GM19467 (cell line): ENCODE measurements around the gene LRFN2.

Source experiments
- ATAC-seq: cut with Tn5 transposase; IDR thresholded peaks from one replicate; pipeline ENCODE4 v1.9.1; 2021; ENCODE audit warnings: mild to moderate bottlenecking, moderate library complexity; ENCODE audit not compliant: unreplicated experiment

LRFN2 gene

DNA sequence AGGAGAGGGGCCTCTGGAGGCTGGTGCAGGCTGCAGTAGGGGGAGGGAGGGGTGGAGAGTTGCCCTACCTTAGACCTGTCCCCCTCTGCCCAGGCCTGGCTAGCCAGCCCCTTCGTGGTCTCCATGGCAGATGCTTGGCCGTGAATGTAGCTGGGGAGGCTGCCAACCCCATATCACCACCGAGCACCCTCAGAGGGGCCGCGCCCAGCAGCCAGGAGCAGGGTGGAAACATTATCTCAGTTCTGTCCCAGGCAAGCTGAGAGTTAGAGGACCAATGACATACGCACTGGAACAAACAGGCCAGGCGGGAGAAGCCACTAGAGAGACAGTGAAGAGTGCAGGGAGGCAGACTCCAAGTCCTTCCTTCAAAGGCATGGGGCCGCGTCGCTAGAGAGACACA lies 66.5 kb downstream of the LRFN2 start:
- no peak for ATAC-seq

DNA sequence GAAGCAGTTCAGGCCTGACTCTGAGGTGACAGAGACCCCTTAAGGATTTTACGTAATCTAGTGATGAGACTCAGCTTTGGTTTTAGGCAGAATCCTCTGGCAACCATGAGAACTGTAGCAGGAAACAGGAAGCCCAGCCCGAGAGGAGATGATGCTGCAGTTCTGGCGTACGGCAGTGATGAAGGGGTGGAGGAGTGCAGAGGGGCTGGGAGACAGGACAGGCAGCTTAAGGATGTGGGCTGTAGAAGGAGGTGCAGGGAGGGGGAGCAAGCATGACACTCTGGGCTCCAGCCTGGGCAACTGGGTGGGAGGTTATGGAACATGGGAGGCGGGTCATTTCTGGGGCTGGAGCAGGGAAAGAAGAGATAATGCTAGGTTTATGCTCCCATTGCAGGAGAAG lies 67.1 kb downstream of the LRFN2 start:
- ATAC-seq: no peak

DNA sequence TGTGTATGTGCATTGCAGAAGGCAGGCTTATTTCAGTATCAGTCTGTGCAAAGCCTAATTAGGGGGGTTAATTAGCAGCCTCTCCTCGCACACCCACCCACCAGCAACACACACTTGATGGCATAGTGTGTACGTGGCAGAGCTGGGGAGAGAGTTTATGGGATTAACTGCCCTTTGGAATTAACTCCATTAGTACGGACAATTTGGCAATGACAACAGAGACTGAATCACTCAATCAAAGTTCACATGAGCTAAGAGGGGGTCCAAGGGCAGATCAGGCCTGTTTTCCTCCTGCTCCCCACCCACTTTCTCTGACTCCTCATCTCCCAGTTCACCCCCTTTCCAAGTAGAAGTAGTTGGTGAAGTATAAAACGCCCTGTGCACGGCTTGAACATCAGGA lies 69.5 kb downstream of the LRFN2 start:
- no peak for ATAC-seq

DNA sequence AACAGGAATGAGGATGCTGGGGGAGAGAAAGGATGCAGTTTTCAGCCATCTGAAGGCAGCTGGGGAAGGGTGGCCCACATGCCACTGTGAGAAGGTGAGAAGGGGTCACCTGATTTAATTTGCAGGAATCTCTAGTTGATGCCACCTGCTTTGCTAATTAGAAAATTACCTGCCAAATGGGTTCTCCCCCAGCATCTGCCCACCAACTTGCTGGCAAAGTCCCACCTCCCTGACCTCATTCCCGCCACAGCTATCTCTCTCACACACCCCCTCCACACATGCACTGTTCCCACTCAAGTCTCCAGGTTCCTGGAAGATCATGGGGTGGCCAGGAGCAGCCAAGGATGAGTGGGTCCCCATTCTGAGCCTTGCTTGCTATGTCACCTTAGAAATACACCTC lies 70.7 kb downstream of the LRFN2 start:
- ATAC-seq: no peak

DNA sequence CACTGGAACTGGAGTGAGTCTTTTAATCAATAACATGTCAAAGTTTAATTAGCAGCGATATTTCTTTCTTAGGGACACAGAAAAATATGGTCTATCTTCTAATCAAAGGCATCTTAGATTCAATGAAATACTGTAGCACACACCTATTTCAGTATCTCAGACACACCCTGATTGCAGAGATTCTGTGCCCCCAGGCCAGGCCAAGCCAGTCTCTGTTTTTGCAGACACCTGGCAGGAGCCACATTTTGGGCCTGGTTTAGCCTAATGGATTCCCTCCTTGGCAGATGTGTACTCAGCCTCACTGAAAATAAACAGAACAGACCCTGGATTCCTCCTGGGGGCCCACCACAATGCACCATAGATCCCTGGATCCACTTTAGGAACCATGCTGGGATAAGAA lies 74.8 kb downstream of the LRFN2 start:
- ATAC-seq: no peak

DNA sequence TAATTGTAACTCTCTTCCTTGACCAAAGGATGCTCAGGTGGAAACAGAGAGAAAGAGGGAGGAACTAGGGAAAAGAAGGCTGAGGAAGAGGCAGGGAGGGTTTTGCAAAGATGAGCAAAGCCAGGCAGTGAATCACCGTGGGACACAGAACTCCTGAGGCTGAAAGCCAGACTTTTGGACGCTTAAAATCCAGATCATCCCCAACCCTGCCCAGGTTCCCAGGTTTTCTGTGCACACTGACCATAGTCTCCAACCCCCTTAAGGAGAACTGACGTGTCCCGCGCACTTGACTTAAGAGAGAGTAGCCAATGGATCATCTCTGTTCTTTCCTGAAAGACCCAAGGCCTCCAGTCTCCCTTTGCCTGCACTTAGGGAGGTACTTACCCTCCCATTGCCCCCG lies 75.3 kb downstream of the LRFN2 start:
- no peak for ATAC-seq

DNA sequence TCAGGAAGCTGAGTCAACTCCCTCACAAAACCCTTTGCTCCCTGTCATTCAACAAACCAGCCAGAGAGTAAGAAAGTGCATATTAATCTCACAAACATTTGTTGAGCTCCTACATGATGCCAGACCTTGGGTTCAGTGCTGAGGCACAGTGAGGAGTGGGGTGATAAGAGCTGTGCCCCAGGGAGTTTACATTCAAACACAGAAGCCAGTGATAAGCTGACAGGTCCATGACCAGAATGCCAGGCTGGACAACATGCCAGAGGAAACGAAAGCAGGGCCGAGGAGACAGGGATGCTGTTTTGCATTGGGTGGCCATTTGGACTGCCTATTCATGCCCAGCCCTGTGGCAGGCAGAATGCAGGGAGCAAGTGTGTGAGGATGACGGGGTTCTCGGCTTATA lies 76.7 kb downstream of the LRFN2 start:
- ATAC-seq: no peak

DNA sequence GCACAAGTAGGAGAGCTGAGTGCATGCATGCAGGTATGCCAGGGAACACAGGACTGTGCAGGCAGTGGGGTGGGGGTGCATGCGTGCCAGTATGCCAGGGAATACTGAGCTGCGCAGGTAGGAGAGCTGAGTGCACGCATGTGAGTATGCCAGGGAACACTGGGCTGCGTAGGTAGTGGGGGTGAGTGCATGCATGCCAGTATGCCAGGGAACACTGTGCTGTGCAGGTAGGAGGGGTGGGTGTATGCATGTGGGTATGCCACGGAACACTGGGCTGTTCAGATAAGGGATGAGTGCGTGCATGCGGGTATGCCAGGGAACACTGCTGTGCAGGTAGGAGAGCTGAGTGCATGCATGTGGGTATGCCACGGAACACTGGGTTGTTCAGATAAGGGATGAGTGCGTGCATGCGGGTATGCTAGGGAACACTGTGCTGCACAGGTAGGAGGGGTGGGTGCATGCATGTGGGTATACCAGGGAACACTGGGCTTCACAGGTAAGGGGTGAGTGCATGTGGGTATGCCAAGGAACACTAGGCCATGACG lies 77.4 kb downstream of the LRFN2 start:
- no peak for ATAC-seq

DNA sequence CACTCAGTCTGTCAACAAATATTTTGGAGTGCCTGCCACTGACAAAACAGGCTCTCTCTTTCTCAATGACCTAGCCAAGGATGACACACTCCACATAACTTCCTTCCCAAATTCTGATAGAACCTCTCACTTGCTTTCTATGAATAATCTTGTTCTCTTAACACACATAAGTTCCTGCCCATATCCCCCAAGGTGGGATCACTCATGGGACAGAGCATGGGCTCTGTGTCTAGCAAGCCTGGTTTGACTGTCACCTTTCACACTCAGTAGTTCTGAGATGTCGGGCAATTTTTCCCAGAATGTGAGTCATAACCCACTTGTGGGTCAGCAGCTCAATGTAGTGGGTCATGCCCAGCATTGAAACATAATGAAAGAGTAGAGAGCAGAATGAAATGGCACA lies 78.1 kb downstream of the LRFN2 start:
- no peak for ATAC-seq

DNA sequence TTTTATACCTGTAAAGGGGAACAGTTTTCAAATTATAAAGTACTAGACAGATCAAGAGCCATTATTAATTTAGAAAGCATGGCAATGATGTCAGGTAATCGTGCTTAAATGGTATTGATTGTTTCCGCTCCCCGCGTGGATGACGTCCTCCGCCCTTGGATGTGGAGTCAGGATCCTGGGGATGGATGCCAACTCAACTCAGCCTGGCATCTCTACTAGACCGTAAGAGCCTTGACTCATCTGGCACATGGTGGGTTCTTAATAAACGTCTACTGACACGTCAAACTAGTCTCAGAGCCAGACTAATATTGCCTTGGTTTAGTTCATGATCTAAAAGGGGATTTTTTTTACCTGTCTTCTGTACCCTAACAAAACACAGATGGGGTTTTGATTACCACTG lies 80.2 kb downstream of the LRFN2 start:
- ATAC-seq: no peak

DNA sequence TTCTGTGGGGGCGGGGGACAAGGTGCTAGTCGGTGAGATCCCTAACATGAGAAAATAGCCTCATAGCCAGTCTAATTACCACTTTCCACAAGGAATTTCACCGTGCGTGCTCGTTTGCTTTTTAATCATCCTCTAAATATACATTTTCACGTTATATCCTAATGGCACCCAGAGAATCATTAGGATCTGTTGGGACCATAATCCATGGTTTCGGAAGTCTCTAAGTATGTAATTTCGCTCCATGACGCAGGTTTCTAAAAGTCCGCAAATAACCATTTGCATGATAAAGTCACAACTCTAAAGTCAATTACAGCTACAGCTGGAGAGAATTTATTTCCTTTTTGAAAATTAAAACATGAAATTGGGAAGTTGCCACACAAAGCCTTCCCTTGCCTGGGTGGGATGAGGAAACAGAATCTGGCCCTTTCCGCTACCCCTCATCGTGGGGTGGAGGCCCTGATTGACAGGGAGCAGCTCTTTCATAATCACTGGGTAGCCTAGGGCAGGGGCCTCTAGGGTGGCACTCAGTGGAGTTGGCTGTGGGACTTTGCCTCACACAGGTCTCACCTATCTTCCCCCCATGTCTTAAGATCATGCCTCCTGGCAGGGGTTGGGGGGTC lies 81.9 kb downstream of the LRFN2 start:
- ATAC-seq: no peak

DNA sequence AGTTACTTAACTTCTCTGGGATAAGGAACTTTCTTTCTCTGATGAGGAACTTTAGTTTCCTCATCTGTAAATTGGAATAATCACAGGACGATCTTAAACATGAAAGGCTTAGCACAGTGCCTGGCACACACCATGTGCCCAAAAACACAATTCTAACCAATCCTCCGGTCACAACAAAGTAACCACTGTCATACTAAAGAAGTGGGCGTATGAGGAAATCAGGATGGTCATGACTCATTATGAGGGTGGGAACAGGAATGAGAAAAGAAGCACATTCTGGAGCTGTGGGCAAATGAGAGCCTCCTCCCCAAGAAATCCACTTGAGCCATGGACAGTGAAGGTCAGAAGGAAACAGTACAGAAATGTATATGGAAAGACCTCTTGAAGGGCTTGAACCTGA lies 82.9 kb downstream of the LRFN2 start:
- no peak for ATAC-seq

DNA sequence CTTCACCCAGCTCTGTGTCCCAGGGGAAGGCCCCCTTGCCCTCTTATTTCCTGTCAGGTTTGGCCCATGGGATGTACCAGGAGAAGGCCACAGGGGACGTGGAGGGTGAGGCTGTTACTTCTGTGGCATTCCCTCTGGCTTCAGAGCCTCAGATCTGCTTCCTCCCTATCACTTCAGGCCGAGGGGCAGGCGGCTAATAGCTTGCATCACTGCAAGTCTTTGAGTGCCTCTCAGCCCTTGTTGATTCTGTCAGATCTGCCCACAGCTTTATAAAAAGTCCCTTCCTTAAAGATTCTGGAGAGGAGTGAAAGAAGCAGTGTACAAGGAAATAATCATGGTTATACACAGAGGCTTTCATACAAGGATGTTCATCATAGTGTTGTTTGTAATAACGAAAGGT lies 86.9 kb downstream of the LRFN2 start:
- no peak for ATAC-seq

DNA sequence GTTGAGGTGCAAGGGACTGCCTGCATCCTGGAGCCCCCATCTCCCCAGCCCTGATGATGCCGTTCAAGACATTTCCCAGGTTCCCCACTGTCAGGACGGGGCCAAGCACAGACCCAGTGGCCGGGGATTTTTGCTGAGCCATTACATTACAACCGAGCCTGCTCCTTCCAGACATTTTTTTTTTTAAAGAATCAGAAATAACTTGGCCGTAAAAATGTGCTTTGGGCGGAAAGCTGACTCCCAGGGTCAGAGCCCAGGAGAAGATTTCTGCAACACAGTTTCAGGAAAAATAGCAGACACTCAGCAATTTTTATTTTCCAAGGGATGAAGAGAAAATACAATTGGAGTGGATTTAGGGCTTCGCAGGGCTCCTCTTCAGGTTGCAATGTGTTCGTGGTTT lies 87.9 kb downstream of the LRFN2 start:
- ATAC-seq: no peak

DNA sequence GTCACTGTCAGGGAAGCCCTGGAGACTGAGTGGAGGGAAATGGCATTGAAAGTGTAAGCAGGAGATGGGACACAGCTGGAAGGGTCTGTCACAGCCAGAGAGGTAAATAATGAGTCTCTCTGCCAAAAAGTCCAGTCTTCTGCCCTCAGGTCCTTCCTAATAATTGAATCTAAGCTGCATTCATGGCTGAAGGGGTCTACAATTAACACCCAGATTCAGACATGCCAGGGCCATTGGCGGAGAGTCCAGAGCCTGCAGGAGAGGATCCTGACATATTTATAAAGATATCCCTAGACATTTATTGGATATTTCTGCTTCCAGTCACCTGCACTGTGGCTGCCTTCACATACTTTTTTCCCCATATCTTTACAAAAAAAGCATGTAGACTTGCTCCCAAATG lies 89.0 kb downstream of the LRFN2 start:
- no peak for ATAC-seq

DNA sequence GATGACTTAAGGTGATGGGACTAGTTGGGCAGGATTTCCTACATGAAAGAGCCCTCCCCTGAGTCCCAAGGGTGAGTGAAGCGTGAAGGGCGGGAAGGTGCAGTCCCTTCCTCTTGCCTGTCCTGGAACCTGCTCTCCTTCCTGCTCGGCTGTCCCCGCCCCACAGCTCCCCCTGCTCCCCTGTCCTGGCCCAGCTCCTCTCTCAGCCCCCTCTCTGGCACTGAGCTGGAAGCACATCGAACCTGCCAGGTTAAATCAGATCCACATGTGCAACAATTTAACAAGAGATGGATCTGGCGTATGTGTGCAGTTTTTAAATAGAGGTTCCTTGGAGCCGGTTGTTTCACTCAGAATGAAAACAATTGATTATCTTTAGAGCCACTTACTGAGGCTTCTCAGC lies 95.0 kb downstream of the LRFN2 start:
- ATAC-seq: no peak

DNA sequence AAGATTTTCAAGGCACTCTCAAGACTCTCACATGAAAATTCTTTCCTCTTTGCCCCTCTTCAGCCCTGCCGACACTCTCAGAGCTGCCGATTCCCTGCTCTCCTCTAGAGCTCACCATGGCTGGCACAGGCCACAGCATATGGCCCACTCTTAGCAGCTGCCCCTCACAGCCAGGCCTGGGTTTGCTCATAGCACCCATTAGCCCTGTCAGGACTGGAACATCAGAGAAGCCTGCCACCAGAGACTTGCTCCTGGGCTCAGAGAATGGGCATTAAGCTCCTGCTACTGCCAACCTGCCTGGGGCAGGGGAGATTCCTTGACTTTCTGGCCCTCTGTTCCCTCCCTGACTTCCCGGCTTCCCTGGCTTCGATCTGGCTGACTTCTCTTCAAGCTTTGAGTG lies 96.7 kb downstream of the LRFN2 start:
- no peak for ATAC-seq

DNA sequence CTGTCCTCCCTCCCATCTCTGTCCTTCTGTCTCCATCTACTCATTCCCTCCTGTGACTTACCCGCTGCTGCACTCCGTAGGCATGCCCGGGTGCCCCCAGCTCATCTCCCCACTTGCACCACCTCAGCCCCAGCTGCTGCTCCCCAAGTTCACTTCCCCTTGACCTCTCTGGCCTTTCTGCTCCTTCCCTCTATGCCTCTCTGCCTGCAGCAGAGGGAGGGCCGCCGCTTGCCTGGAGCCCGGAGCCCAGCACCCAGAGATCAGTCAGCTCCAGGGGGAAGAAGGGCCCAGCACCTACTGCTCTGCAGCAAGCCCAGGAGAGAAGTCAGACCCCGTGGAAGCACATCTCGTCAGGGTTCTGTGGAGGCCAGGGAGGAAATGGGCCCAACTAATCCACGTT lies 97.4 kb downstream of the LRFN2 start:
- ATAC-seq: no peak

DNA sequence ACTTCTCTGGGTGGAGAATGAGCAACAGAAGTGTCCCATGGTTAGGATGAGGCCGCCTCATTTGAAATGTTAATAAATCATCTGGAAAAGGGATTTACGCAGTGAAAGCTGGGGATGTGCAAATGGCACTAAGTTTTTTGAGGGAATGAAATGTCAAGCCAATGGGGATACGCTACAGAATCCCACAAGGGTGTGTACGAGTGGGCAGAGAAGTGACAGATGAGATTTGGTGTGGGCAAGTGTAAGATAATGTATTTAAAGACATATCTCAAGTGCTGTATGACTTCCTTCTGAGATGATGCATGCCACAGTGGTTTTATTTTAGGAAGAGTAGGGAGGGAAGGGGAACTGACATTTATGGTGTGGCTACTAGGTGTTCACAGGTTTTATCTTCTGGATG lies 100.6 kb downstream of the LRFN2 start:
- ATAC-seq: no peak

DNA sequence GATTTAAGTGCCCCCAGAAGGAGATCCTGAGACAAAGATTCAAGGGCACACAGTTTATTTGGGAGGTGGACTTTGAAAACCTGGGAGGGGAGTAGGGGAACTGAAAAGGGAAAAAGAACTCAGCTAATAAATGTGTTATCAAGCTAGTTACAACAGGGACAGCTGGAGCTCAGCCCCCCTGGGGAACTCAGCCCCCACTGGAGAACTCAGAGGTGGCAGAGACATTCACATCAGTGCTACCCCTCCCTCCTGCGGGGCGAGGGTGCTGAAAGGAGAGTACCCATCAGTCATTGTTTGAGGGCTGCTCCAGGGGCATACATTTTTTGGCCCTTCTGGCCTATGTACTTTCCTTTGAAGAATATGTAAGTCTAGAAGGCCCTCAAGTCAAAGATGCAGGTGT lies 101.4 kb downstream of the LRFN2 start:
- no peak for ATAC-seq

DNA sequence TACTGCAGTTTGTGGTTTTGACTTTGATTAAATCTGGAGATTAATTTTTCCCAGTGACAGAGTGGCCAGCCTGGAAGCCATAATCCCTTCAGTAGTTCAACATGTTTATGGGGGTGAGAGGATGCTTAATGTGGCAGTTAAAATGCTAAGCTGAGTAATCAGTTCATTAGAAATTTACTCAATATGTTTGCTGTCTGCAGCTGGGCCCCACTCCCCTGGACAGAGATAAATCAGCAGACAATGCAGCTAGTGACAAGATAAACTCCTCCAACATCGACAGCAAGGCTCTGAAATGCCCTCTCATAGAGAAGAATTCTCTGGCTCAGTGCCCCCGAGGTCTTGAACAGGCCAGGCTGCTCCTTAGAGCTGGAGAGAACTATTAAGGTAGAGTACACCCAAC lies 101.9 kb downstream of the LRFN2 start:
- no peak for ATAC-seq

DNA sequence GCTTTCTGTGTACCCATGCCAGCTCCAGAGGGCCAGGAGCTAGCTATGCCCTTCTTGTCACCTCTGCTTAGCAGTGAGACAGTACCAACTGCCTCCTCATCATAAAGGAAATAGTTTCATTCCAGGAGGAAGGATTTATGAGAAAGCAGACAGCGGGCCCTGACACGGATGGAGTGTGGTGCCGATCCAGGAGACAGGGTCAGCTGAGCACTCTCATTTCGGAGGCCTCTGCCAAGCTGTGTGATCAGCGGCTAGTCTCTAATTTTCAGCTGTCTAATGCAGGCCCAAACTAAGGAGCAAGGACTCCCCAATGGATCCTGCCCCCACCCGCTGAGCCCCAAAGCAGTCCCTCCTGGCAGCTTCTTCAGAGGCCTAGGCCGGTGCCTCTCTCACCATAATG lies 103.1 kb downstream of the LRFN2 start:
- ATAC-seq: no peak

DNA sequence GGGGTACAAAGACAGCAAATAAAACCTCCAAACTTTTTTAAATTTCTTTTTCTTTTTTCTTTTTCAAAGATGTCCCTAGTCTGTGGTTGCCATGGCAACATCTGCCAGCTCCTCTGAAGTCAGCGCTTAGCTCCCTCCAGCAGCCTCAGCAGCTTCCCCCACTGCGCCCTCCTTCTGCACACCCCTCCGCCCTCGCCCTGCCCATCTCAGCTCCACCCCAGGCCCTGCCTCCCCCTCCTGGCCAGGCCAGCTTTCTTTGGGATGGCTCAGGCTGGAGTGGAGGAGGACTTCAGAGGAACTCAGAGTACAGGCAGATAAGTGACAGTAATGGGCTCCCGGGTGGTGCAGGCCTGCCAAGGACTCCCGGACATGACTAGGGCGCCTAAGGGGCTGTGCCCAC lies 104.6 kb downstream of the LRFN2 start:
- no peak for ATAC-seq
